ENCODE results near the gene PCBP1.

- TF ChIP-seq YY1 (IDR thresholded peaks at IDR 0.05; ENCODE audit: insufficient read depth, insufficient read length) (no peak), ZNF274 (IDR thresholded peaks at IDR 0.05; ENCODE audit: low read depth, low read length) (no peak)
Observed at GRCh38 chr2:70104231-70105111, 17.2 kb downstream of the PCBP1 start.

All from NT2/D1 (cell line).